Right atrium auricular region (tissue), 2 donors: ENCODE results near the gene PPP1R1A. TPM values are rescaled to one million over a fixed set of nuclear protein-coding genes. Genes with fewer than 3 reads are reported as not detected.

Experiments used
- DNase-seq: peaks from one replicate; pipeline ENCODE4 v3.0.0-alpha.2; 2019; ENCODE audit warnings: low spot score
- H3K27ac ChIP-seq, 2 donors: fragments of 200-600 bp; sonication (generic); 1 replicate in 1 of 2; 2 replicates in 1 of 2; pipeline ENCODE4 v1.5.1; 2016 to 2019
- H3K27me3 ChIP-seq, 2 donors: fragments of 200-600 bp; sonication (generic); one replicate each; pipeline versions ENCODE4 v1.5.1 to v1.6.0; 2017 to 2019
- H3K36me3 ChIP-seq: fragments of 200-600 bp; sonication (generic); one replicate; pipeline ENCODE4 v1.5.1; 2016
- H3K4me1 ChIP-seq, 2 donors: fragments of 200-600 bp; sonication (generic); one replicate each; pipeline versions ENCODE4 v1.5.1 to v1.6.0; 2017 to 2019
- H3K4me3 ChIP-seq, 2 donors: fragments of 200-600 bp; sonication (generic); 1 replicate in 1 of 2; 2 replicates in 1 of 2; pipeline ENCODE4 v1.5.1; 2017 to 2019; ENCODE audit warnings: mild to moderate bottlenecking in 1 of 2, moderate library complexity in 1 of 2
- H3K9me3 ChIP-seq, 2 donors: fragments of 200-600 bp; sonication (generic); one replicate each; pipeline ENCODE4 v1.5.1; 2019
- total RNA-seq, 2 donors: library from RNA; depleted of rRNA; stranded (reverse); fragments of >200 nt; gene quantifications; one replicate each; pipeline ENCODE4 v1.1.0, GENCODE V29; 2016
- TF ChIP-seq, protein P1 (sequence below), 2 donors: fragments of 200-600 bp; sonication (generic); IDR thresholded peaks; one replicate each; pipeline ENCODE4 v1.5.1; 2019; ENCODE audit warnings: antibody characterized with exemption in 2 of 2

PPP1R1A gene
- total RNA-seq, 2 donors from 2014 or later, result 104 to 111 TPM

DNA sequence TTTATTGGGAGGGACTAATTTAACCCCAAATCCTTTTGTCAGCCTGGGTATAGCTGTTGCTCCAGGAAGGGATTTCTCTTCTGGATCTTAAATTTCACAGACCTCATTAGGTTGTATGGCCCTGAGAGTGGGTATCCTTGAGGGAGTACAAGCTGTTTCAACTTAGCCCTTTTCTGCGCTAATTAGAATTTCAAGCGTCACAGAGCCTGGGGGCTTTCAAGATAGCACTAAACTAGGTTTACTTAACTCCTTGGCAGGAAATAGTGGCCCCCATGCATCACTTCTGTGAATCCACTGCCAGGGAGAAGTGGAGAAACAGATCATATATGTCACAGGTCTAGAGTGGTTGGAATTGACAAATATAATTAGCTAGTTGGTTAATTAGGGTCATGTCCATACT is 44.9 kb downstream of the PPP1R1A start:
- H3K27me3 ChIP-seq, result no peaks in the 10 kb centered on the region
- no peaks in the 10 kb centered on the region for H3K4me1 ChIP-seq
- TF ChIP-seq, protein P1, sequence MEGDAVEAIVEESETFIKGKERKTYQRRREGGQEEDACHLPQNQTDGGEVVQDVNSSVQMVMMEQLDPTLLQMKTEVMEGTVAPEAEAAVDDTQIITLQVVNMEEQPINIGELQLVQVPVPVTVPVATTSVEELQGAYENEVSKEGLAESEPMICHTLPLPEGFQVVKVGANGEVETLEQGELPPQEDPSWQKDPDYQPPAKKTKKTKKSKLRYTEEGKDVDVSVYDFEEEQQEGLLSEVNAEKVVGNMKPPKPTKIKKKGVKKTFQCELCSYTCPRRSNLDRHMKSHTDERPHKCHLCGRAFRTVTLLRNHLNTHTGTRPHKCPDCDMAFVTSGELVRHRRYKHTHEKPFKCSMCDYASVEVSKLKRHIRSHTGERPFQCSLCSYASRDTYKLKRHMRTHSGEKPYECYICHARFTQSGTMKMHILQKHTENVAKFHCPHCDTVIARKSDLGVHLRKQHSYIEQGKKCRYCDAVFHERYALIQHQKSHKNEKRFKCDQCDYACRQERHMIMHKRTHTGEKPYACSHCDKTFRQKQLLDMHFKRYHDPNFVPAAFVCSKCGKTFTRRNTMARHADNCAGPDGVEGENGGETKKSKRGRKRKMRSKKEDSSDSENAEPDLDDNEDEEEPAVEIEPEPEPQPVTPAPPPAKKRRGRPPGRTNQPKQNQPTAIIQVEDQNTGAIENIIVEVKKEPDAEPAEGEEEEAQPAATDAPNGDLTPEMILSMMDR (IDR thresholded peaks at IDR 0.05), result no peak
- no peaks in the 10 kb centered on the region for H3K9me3 ChIP-seq
- H3K4me3 ChIP-seq, result no peak overlapping the region
- DNase-seq, result no peak
- H3K36me3 ChIP-seq, result no peaks in the 10 kb centered on the region
- no peak overlapping the region for H3K27ac ChIP-seq

GRCh38 chr12:54541751-54542290 is 46.6 kb downstream of the PPP1R1A start:
- DNase-seq, result no peak
- no peaks in the 10 kb centered on the region for H3K9me3 ChIP-seq
- H3K4me1 ChIP-seq, result no peaks in the 10 kb centered on the region
- no peak overlapping the region for H3K27ac ChIP-seq
- H3K36me3 ChIP-seq, result no peaks in the 10 kb centered on the region
- TF ChIP-seq, protein P1 (IDR thresholded peaks at IDR 0.05), result no peak
- H3K4me3 ChIP-seq, result no peak overlapping the region
- no peaks in the 10 kb centered on the region for H3K27me3 ChIP-seq

DNA sequence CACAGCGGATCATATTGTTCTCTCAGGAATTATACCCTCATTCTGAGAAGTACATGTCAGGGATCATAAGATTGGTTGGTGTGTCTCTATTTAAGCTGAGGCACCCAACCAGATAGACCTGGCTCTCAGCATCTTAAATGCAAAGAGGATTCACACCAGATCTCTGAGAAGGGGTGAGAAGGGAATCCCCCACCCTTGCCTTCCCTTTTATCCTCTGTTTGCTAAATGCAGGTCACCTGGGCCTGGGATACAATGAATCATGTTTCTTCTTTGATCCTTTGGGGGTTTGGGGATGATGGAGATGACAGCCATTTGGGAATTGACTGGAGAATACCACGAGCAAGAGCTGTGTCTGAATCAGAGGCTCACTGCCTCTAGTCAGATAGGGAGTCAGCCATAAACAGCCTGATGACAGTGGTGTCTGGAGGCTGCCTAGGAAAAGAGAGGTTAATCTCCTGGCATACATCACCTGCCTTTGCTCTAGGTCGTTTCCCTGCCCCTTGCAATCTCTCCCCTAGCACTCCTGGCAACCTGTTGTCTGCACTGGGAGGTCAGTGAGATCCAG is 50.2 kb downstream of the PPP1R1A start:
- H3K4me3 ChIP-seq, result no peak overlapping the region
- H3K27ac ChIP-seq, result no peak overlapping the region
- no peaks in the 10 kb centered on the region for H3K4me1 ChIP-seq
- H3K27me3 ChIP-seq, result no peaks in the 10 kb centered on the region
- no peaks in the 10 kb centered on the region for H3K36me3 ChIP-seq
- DNase-seq, result no peak
- H3K9me3 ChIP-seq, result no peaks in the 10 kb centered on the region
- TF ChIP-seq, protein P1 (IDR thresholded peaks at IDR 0.05), result no peak

- Histone ChIP-seq H3K4me1 (no peaks in the 10 kb centered on the region), H3K9me3 (no peaks in the 10 kb centered on the region), H3K4me3 (no peak overlapping the region), H3K27ac (no peak overlapping the region), H3K36me3 (no peaks in the 10 kb centered on the region), H3K27me3 (no peaks in the 10 kb centered on the region)
- TF ChIP-seq, protein P1 (IDR thresholded peaks at IDR 0.05), result no peak
- no peak for DNase-seq
Measured at GRCh38 chr12:54535474-54535873, 53.0 kb downstream of the PPP1R1A start.

- Histone ChIP-seq H3K27me3 (no peaks in the 10 kb centered on the region), H3K4me1 (no peaks in the 10 kb centered on the region), H3K9me3 (no peaks in the 10 kb centered on the region), H3K27ac (no peak overlapping the region), H3K4me3 (no peak overlapping the region), H3K36me3 (no peaks in the 10 kb centered on the region)
- TF ChIP-seq, protein P1 (IDR thresholded peaks at IDR 0.05), result no peak
- no peak for DNase-seq
Measured at GRCh38 chr12:54529581-54529980, 58.9 kb downstream of the PPP1R1A start.

Other genes with a start within 250 kb of the PPP1R1A start
- gene GPR84, start 224.2 kb downstream of the PPP1R1A start, total RNA-seq, result under 1 TPM in 1 of 2 donors, not detected in 1; 0.43 TPM
- gene ZNF385A, start 203.9 kb downstream of the PPP1R1A start, total RNA-seq, result 10 to 100 TPM in 1 of 2 donors, 1 to 10 TPM in 1; 6.7 to 12.7 TPM
- gene ITGA5, start 169.4 kb downstream of the PPP1R1A start, total RNA-seq, result 100 to 1,000 TPM in 1 of 2 donors, 10 to 100 TPM in 1; 80.5 to 144 TPM
- gene GTSF1, start 115.1 kb downstream of the PPP1R1A start, total RNA-seq, result not detected
- gene NCKAP1L, start 90.9 kb downstream of the PPP1R1A start, total RNA-seq, result 1 to 10 TPM; 2.9 to 8.3 TPM
- 1 to 10 TPM; 1.7 to 4.8 TPM for gene PDE1B, start 39.1 kb downstream of the PPP1R1A start, total RNA-seq
- gene LACRT, start 46.2 kb upstream of the PPP1R1A start, total RNA-seq, result not detected
- gene DCD, start 59.7 kb upstream of the PPP1R1A start, total RNA-seq, result not detected